Measurements from ENCODE around the gene IMMP2L. TPM values are rescaled to one million over a fixed set of nuclear protein-coding genes. Genes with fewer than 3 reads are reported as not detected.

IMMP2L gene
- total RNA-seq, 6 experiments from 2014 or later: 14.2 to 25.3 (median 19.7) TPM

DNA sequence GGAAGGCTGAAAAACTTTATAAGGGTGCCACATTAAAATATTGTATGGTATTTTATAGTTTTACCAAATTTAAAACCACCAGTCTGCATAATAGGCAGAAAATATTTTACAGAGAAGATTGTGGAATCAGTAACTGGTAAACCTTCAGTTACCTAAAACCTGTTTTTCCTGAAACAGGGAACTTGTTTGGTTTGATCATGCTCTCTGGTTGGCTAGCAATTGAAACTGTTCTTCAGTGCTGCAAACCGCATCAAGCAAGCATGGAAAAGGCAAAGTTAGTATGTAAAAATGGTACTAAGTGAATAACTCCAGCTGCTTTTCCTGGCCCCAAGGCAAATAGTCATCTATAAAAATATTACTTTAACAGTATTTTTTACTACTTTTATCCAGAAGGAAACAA lies 788.2 kb downstream of the IMMP2L start:
- 93% methylated on average over 1 of the region's 1 CpG for WGBS (ENCODE audit: insufficient coverage, low coverage, low lambda C conversion rate, missing lambda C conversion rate)
- intact Hi-C loops (cut with DNase I): no loop called here

DNA sequence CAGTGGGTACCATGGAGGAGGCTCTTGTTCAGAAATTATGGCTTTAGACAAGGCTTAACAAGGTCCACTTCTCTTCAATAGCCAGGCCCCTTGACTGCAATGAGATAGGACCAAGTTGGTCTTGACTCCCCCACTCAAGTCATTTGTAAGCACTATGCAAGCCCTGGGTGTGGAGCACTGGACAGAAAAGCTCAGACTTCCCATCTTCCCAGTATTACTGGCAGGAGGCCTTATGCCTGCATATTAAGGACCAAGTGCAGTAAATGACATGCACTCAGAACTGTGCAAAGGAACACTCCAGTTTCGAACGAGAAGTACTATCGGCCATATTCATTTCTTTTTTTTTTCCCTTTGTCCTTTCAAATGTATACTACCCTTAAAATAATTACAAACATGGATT lies 789.7 kb downstream of the IMMP2L start:
- 96% methylated on average over 3 of the region's 3 CpGs for WGBS (ENCODE audit: insufficient coverage, low coverage, low lambda C conversion rate, missing lambda C conversion rate)

More for the DNA sequence above, 788.2 kb downstream of the IMMP2L start:
- Histone ChIP-seq H3K9me3 (no peaks in the 10 kb centered on the region), H3K27me3 (no peaks in the 10 kb centered on the region), H3K4me1 (no peaks in the 10 kb centered on the region), H3K36me3 (no peaks in the 10 kb centered on the region), H3K27ac (no peak overlapping the region), H3K4me3 (no peak overlapping the region)
- TF ChIP-seq, protein P1, sequence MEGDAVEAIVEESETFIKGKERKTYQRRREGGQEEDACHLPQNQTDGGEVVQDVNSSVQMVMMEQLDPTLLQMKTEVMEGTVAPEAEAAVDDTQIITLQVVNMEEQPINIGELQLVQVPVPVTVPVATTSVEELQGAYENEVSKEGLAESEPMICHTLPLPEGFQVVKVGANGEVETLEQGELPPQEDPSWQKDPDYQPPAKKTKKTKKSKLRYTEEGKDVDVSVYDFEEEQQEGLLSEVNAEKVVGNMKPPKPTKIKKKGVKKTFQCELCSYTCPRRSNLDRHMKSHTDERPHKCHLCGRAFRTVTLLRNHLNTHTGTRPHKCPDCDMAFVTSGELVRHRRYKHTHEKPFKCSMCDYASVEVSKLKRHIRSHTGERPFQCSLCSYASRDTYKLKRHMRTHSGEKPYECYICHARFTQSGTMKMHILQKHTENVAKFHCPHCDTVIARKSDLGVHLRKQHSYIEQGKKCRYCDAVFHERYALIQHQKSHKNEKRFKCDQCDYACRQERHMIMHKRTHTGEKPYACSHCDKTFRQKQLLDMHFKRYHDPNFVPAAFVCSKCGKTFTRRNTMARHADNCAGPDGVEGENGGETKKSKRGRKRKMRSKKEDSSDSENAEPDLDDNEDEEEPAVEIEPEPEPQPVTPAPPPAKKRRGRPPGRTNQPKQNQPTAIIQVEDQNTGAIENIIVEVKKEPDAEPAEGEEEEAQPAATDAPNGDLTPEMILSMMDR (IDR thresholded peaks at IDR 0.05): no peak
- no peak for TF ChIP-seq POLR2A (IDR thresholded peaks at IDR 0.05)
- ATAC-seq: no peak
- DNase-seq: no peak

DNA sequence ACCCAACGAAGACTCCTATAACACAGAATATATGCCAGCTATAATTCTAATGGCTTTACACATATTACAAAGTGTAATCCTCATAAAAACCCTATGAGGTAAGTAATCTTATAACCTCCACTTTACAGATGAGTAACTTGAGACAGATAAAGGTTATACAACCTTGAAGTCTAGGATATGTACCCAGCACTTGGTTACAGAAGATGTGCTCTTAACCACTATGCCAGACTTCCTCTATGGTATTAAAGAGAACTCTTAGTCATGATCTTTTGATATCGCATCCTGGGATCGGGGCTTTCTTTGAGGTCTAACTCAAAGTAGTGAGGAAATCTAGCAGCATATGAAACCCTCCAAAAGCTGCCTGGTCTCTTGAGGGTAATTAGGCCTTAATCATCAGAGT lies 790.6 kb downstream of the IMMP2L start:
- Histone ChIP-seq H3K36me3 (no peaks in the 10 kb centered on the region), H3K4me3 (no peak overlapping the region), H3K27ac (no peak overlapping the region), H3K27me3 (no peaks in the 10 kb centered on the region), H3K4me1 (no peaks in the 10 kb centered on the region), H3K9me3 (no peaks in the 10 kb centered on the region)
- intact Hi-C loops (cut with DNase I): no loop called here
- WGBS (ENCODE audit: insufficient coverage, low coverage, low lambda C conversion rate, missing lambda C conversion rate): 96% methylated on average over 3 of the region's 3 CpGs
- ATAC-seq (no peak), DNase-seq (no peak)
- TF ChIP-seq, protein P1 (IDR thresholded peaks at IDR 0.05): no peak
- TF ChIP-seq POLR2A (IDR thresholded peaks at IDR 0.05): no peak

More for the DNA sequence above, 789.7 kb downstream of the IMMP2L start:
- Histone ChIP-seq H3K9me3 (no peaks in the 10 kb centered on the region), H3K4me3 (no peak overlapping the region), H3K4me1 (no peaks in the 10 kb centered on the region), H3K27me3 (no peaks in the 10 kb centered on the region), H3K36me3 (no peaks in the 10 kb centered on the region), H3K27ac (no peak overlapping the region)
- intact Hi-C loops (cut with DNase I): no loop called here
- TF ChIP-seq POLR2A (IDR thresholded peaks at IDR 0.05): no peak
- TF ChIP-seq, protein P1 (IDR thresholded peaks at IDR 0.05): no peak
- no peak for DNase-seq
- no peak for ATAC-seq

DNA sequence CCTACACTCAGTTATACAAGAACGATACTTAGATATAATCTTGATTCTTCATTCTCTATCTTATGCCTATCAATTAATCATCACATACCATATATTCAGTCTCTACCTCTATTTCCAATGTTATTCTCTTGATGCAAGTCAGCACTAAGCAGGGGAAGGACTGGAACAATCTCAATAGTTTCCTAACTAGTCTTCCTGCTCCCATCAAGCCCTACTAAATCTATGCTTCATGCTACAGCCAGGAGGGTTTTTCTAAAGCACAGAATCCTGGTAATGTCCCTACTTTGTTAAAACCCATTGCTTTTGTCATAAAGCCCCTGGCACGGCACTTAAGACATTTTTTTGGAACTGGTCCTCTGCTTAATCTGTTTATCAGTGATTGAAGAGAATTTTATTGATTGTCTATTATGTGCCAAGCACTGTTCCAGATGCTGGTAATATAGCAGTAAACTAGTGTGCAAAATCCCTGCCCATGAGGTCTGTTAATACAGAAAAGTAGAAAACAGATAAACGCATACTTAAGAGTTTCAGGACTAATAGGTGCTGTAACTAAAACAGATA lies 794.7 kb downstream of the IMMP2L start:
- no peak for ATAC-seq
- TF ChIP-seq POLR2A (IDR thresholded peaks at IDR 0.05): no peak
- TF ChIP-seq, protein P1 (IDR thresholded peaks at IDR 0.05): no peak
- no peaks in the 10 kb centered on the region for H3K27me3 ChIP-seq
- no peak for DNase-seq
- intact Hi-C loops (cut with DNase I): no loop called here
- no peaks in the 10 kb centered on the region for H3K4me1 ChIP-seq
- H3K27ac ChIP-seq: no peak overlapping the region
- H3K36me3 ChIP-seq: no peaks in the 10 kb centered on the region
- 60% methylated on average over 3 of the region's 3 CpGs for WGBS (ENCODE audit: insufficient coverage, low coverage, low lambda C conversion rate, missing lambda C conversion rate)
- H3K9me3 ChIP-seq: no peaks in the 10 kb centered on the region
- no peak overlapping the region for H3K4me3 ChIP-seq

DNA sequence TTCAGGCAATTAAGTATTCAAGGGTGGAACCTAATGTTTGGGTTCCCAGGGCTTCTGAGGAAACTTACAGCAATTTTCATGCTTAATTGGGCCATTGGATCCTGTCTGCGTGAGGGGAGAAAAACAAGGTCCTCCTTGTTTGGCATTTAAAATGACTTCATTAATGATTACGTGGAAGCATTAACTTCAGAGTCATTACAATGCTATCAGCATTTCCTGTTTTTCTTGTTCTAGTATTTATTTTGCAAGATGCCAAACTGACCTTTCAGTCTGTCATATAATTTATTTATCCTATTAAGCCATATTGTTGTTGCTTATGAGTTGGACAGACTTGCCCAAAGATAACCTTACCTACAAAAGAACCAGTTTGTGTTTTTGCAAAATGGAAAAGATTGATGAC lies 795.4 kb downstream of the IMMP2L start:
- Histone ChIP-seq H3K27me3 (no peaks in the 10 kb centered on the region), H3K4me1 (no peaks in the 10 kb centered on the region), H3K4me3 (no peak overlapping the region), H3K9me3 (no peaks in the 10 kb centered on the region), H3K27ac (no peak overlapping the region), H3K36me3 (no peaks in the 10 kb centered on the region)
- 59% methylated on average over 2 of the region's 2 CpGs for WGBS (ENCODE audit: insufficient coverage, low coverage, low lambda C conversion rate, missing lambda C conversion rate)
- ATAC-seq: peak in 2 of 4 donors; percentile 33 to 55
- TF ChIP-seq, protein P1 (IDR thresholded peaks at IDR 0.05): no peak
- no peak for TF ChIP-seq POLR2A (IDR thresholded peaks at IDR 0.05)
- intact Hi-C loops (cut with DNase I): no loop called here
- no peak for DNase-seq

Data from right lobe of liver (tissue), 6 donors.